HG03439 (cell line): ENCODE measurements around the gene COL20A1.
A peak's percentile ranks its signal among the peaks of the same experiment; 100 is the strongest.

Source experiments
- ATAC-seq: cut with Tn5 transposase; IDR thresholded peaks from one replicate; pipeline ENCODE4 v1.9.1; 2021; ENCODE audit warnings: mild to moderate bottlenecking, moderate library complexity; ENCODE audit not compliant: unreplicated experiment

COL20A1 gene

GRCh38 chr20:63260521-63260920, 32.5 kb upstream of the COL20A1 start:
- ATAC-seq = no peak

GRCh38 chr20:63261060-63261794, 31.8 kb upstream of the COL20A1 start:
- no peak for ATAC-seq

- ATAC-seq = no peak
These were observed 31.0 kb upstream of the COL20A1 start for GRCh38 chr20:63261795-63262528.

GRCh38 chr20:63262836-63263235, 30.1 kb upstream of the COL20A1 start:
- ATAC-seq = no peak

- ATAC-seq = no peak
These were observed 29.0 kb upstream of the COL20A1 start for GRCh38 chr20:63264000-63264399.

- no peak for ATAC-seq
These were observed 28.5 kb upstream of the COL20A1 start for GRCh38 chr20:63264519-63264918.

GRCh38 chr20:63265891-63266515, 27.0 kb upstream of the COL20A1 start:
- ATAC-seq = no peak

- no peak for ATAC-seq
These were observed 25.3 kb upstream of the COL20A1 start for GRCh38 chr20:63267691-63268090.

GRCh38 chr20:63268256-63268655, 24.7 kb upstream of the COL20A1 start:
- no peak for ATAC-seq

GRCh38 chr20:63268671-63269439, 24.1 kb upstream of the COL20A1 start:
- ATAC-seq = no peak

- no peak for ATAC-seq
These were observed 23.3 kb upstream of the COL20A1 start for GRCh38 chr20:63269724-63270123.

GRCh38 chr20:63270606-63271325, 22.2 kb upstream of the COL20A1 start:
- no peak for ATAC-seq

- peak; percentile 80 for ATAC-seq
These were observed 20.6 kb upstream of the COL20A1 start, which contains the start of gene ARFGAP1 for GRCh38 chr20:63272105-63273058. Gene ARFGAP1 (plus strand): TSS chr20:63272813. CDS start chr20:63275581, 2,768 bp downstream.

- no peak for ATAC-seq
These were observed 19.9 kb upstream of the COL20A1 start for GRCh38 chr20:63273059-63273579.

- ATAC-seq = no peak
These were observed 19.2 kb upstream of the COL20A1 start for GRCh38 chr20:63273635-63274380.

- no peak for ATAC-seq
These were observed 18.4 kb upstream of the COL20A1 start for GRCh38 chr20:63274381-63275228.

GRCh38 chr20:63275825-63276224, 17.2 kb upstream of the COL20A1 start:
- ATAC-seq = no peak
